ENCODE results near the gene ACSS3. TPM values are rescaled to one million over a fixed set of nuclear protein-coding genes. Genes with fewer than 3 reads are reported as not detected.

Gene ACSS3
- total and polyA plus RNA-seq, 10 of the 15 experiments (the other 5 are each of a cell fraction or from before 2014, with no cell fraction given): 0.06 to 0.31 TPM; not detected in 8

DNA sequence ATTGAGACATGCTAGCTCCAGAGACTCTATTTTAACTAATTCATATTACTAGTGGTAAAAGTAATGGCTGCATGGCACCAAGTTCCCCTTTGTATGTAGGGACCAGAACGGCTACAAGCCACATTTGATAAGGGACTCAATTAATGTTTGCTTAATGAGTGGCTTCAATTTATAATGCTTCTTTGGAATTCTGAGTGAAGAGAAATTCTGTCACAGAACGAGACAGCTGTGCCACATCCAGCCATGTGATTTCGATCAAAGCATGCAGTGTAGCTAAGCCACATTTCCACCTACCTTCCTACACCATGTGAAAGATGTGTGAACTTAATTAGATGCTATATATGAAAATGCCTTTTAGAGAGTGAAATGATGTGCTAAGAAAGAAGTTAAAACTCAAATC lies 217.4 kb downstream of the ACSS3 start:
- no peak for TF ChIP-seq MEF2A (IDR thresholded peaks at IDR 0.05; ENCODE audit: insufficient read depth, low read depth, low read length)
- TF ChIP-seq POLR2AphosphoS5 (IDR thresholded peaks at IDR 0.05; ENCODE audit: low read length): no peak
- no peak for TF ChIP-seq SRF (IDR thresholded peaks at IDR 0.05; ENCODE audit: low read depth in 2 of 2, low read length in 2 of 2)
- TF ChIP-seq SIX5 (IDR thresholded peaks at IDR 0.05; ENCODE audit: low read depth, low read length, severe bottlenecking): no peak
- TF ChIP-seq HDAC6 (IDR thresholded peaks at IDR 0.05; ENCODE audit: unreplicated experiment): no peak
- TF ChIP-seq SUPT20H (IDR thresholded peaks at IDR 0.05; ENCODE audit: borderline replicate concordance, control insufficient read depth, low read depth, low read length): no peak
- TF ChIP-seq GATAD2B (conservative IDR thresholded peaks at IDR 0.05; ENCODE audit: low read depth): no peak
- TF ChIP-seq TBL1XR1 (IDR thresholded peaks at IDR 0.05; ENCODE audit: low read depth, low read length): no peak
- TF ChIP-seq, protein P1, sequence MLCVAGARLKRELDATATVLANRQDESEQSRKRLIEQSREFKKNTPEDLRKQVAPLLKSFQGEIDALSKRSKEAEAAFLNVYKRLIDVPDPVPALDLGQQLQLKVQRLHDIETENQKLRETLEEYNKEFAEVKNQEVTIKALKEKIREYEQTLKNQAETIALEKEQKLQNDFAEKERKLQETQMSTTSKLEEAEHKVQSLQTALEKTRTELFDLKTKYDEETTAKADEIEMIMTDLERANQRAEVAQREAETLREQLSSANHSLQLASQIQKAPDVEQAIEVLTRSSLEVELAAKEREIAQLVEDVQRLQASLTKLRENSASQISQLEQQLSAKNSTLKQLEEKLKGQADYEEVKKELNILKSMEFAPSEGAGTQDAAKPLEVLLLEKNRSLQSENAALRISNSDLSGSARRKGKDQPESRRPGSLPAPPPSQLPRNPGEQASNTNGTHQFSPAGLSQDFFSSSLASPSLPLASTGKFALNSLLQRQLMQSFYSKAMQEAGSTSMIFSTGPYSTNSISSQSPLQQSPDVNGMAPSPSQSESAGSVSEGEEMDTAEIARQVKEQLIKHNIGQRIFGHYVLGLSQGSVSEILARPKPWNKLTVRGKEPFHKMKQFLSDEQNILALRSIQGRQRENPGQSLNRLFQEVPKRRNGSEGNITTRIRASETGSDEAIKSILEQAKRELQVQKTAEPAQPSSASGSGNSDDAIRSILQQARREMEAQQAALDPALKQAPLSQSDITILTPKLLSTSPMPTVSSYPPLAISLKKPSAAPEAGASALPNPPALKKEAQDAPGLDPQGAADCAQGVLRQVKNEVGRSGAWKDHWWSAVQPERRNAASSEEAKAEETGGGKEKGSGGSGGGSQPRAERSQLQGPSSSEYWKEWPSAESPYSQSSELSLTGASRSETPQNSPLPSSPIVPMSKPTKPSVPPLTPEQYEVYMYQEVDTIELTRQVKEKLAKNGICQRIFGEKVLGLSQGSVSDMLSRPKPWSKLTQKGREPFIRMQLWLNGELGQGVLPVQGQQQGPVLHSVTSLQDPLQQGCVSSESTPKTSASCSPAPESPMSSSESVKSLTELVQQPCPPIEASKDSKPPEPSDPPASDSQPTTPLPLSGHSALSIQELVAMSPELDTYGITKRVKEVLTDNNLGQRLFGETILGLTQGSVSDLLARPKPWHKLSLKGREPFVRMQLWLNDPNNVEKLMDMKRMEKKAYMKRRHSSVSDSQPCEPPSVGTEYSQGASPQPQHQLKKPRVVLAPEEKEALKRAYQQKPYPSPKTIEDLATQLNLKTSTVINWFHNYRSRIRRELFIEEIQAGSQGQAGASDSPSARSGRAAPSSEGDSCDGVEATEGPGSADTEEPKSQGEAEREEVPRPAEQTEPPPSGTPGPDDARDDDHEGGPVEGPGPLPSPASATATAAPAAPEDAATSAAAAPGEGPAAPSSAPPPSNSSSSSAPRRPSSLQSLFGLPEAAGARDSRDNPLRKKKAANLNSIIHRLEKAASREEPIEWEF (IDR thresholded peaks at IDR 0.05; ENCODE audit: insufficient replicate concordance, low read depth, low read length): no peak
- TF ChIP-seq ZSCAN29 (IDR thresholded peaks at IDR 0.05): no peak
- no peak for TF ChIP-seq ZBED1 (IDR thresholded peaks at IDR 0.05; ENCODE audit: borderline replicate concordance)
- no peak for TF ChIP-seq PAX8 (IDR thresholded peaks at IDR 0.05)
- TF ChIP-seq, protein P2, sequence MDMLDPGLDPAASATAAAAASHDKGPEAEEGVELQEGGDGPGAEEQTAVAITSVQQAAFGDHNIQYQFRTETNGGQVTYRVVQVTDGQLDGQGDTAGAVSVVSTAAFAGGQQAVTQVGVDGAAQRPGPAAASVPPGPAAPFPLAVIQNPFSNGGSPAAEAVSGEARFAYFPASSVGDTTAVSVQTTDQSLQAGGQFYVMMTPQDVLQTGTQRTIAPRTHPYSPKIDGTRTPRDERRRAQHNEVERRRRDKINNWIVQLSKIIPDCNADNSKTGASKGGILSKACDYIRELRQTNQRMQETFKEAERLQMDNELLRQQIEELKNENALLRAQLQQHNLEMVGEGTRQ (IDR thresholded peaks at IDR 0.05; ENCODE audit: borderline replicate concordance, low read depth, low read length): no peak
- no peak for TF ChIP-seq RFX5 (IDR thresholded peaks at IDR 0.05; ENCODE audit: low read depth, low read length)
- no peak for TF ChIP-seq TCF7 (IDR thresholded peaks at IDR 0.05; ENCODE audit: borderline replicate concordance)
- TF ChIP-seq NR2C2 (IDR thresholded peaks at IDR 0.05; ENCODE audit: borderline replicate concordance, control insufficient read depth, insufficient read length, low read depth): no peak
- TF ChIP-seq, protein P3, sequence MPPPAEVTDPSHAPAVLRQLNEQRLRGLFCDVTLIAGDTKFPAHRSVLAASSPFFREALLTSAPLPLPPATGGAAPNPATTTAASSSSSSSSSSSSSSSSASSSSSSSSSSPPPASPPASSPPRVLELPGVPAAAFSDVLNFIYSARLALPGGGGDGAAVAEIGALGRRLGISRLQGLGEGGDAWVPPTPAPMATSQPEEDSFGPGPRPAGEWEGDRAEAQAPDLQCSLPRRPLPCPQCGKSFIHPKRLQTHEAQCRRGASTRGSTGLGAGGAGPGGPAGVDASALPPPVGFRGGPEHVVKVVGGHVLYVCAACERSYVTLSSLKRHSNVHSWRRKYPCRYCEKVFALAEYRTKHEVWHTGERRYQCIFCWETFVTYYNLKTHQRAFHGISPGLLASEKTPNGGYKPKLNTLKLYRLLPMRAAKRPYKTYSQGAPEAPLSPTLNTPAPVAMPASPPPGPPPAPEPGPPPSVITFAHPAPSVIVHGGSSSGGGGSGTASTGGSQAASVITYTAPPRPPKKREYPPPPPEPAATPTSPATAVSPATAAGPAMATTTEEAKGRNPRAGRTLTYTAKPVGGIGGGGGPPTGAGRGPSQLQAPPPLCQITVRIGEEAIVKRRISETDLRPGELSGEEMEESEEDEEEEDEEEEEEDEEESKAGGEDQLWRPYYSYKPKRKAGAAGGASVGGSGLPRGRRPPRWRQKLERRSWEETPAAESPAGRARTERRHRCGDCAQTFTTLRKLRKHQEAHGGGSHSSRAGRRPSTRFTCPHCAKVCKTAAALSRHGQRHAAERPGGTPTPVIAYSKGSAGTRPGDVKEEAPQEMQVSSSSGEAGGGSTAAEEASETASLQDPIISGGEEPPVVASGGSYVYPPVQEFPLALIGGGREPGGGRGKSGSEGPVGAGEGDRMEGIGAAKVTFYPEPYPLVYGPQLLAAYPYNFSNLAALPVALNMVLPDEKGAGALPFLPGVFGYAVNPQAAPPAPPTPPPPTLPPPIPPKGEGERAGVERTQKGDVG (CRISPR knock-in tag; IDR thresholded peaks at IDR 0.05): no peak
- no peak overlapping the region for H3K9ac ChIP-seq (ENCODE audit: control insufficient read depth, insufficient read depth, low read length)

More for the DNA sequence above, 217.4 kb downstream of the ACSS3 start:
- Histone ChIP-seq H3K27me3 (replicated peaks in 1 of 2; ENCODE audit: control insufficient read depth in 2 of 2, insufficient read depth in 2 of 2, low read length in 1 of 2) (no peaks in the 10 kb centered on the region), H3K4me3 (no peak overlapping the region), H3K4me2 (ENCODE audit: control insufficient read depth, insufficient read depth) (no peak overlapping the region), H4K20me1 (ENCODE audit: control insufficient read depth, insufficient read depth) (no peaks in the 10 kb centered on the region), H3K4me1 (ENCODE audit: control insufficient read depth, insufficient read depth, low read length) (no peaks in the 10 kb centered on the region), H3K9me3 (replicated peaks; ENCODE audit: control insufficient read depth, insufficient read depth, low read length) (no peaks in the 10 kb centered on the region), H2AFZ (ENCODE audit: control insufficient read depth, low read depth, low read length) (no peak overlapping the region), H3K36me3 (ENCODE audit: control insufficient read depth in 2 of 2, insufficient read depth in 2 of 2, low read length in 1 of 2) (no peaks in the 10 kb centered on the region), H3K79me2 (ENCODE audit: control insufficient read depth, insufficient read depth, low read length) (no peaks in the 10 kb centered on the region), H3K27ac (ENCODE audit: control insufficient read depth, insufficient read depth) (no peak overlapping the region)
- ChIA-PET CTCF (no interaction called here), SMC1A (ENCODE audit: uncharacterized antibody, unreplicated experiment) (interaction anchor here (1.1 kb wide), 1 partner anchor 23 kb away, joined by 3 read pairs; no protein-coding TSS in a partner anchor), RAD21 (ENCODE audit: unreplicated experiment) (no interaction called here), POLR2A (no interaction called here)
- ATAC-seq (no peak), DNase-seq (ENCODE audit: low read depth, low spot score) (no peak), FAIRE-seq (no peak)
- intact Hi-C loops (cut with micrococcal nuclease; ENCODE audit: unreplicated experiment) (no loop called here), in situ Hi-C loops (cut with MboI) (no loop called here)
- no TSS peak for BruUV-seq (replicated peaks)
- 2% methylated on average over 3 of the region's 3 CpGs for WGBS (ENCODE audit: insufficient coverage, insufficient replicate concordance, low lambda C conversion rate, missing lambda C conversion rate)
